ENCODE results near the gene TRIP12. TPM values are rescaled to one million over a fixed set of nuclear protein-coding genes. Genes with fewer than 3 reads are reported as not detected.

TRIP12 gene
- polyA plus RNA-seq, 1 donor from 2014 or later: 57.2 TPM

- TF ChIP-seq SMC3 (conservative IDR thresholded peaks at IDR 0.05; ENCODE audit: poor library complexity): no peak
- no peak for TF ChIP-seq EZH2 (IDR thresholded peaks at IDR 0.05; ENCODE audit: borderline replicate concordance, insufficient read depth, low read length, poor library complexity, severe bottlenecking)
- no peak for TF ChIP-seq REST (IDR thresholded peaks at IDR 0.05; ENCODE audit: borderline replicate concordance)
- no peak for TF ChIP-seq MXI1 (conservative IDR thresholded peaks at IDR 0.05; ENCODE audit: poor library complexity, severe bottlenecking)
- TF ChIP-seq EP300 (conservative IDR thresholded peaks at IDR 0.05; ENCODE audit: poor library complexity, severe bottlenecking): no peak
- no peak for TF ChIP-seq CTCF (IDR thresholded peaks at IDR 0.05; ENCODE audit: poor library complexity, severe bottlenecking)
- no peak for TF ChIP-seq POLR2AphosphoS5 (IDR thresholded peaks at IDR 0.05)
- no peak for TF ChIP-seq TAF1 (IDR thresholded peaks at IDR 0.05; ENCODE audit: low read depth)
- no peak overlapping the region for H2AFZ ChIP-seq (ENCODE audit: low read depth, low read length)
- no peak overlapping the region for H3K27ac ChIP-seq (ENCODE audit: low read length)
- no peak overlapping the region for H3K9ac ChIP-seq (ENCODE audit: low read length)
- H3F3A ChIP-seq (ENCODE audit: insufficient read depth, low read length, poor library complexity, severe bottlenecking): no peaks in the 10 kb centered on the region
- H3K36me3 ChIP-seq (ENCODE audit: insufficient read depth, low read length): no peaks in the 10 kb centered on the region
- H3K27me3 ChIP-seq (ENCODE audit: insufficient read depth, low read depth, low read length): no peaks in the 10 kb centered on the region
- H3K79me2 ChIP-seq (replicated peaks; ENCODE audit: insufficient read depth, low read length): peaks cover 64% of the 10 kb centered on the region
- no peaks in the 10 kb centered on the region for H3K9me2 ChIP-seq (ENCODE audit: insufficient read depth, low read length)
- H3K4me3 ChIP-seq (ENCODE audit: low read length): no peak overlapping the region
- H3K9me3 ChIP-seq (ENCODE audit: low read length): no peaks in the 10 kb centered on the region
- H4K20me1 ChIP-seq (ENCODE audit: insufficient read depth): no peaks in the 10 kb centered on the region
- no peak overlapping the region for H3K4me2 ChIP-seq (ENCODE audit: low read length)
These were observed 22.2 kb downstream of the TRIP12 start for GRCh38 chr2:229899604-229900003.

GRCh38 chr2:229896857-229897256 is 25.0 kb downstream of the TRIP12 start:
- Histone ChIP-seq H3K9me2 (ENCODE audit: insufficient read depth, low read length) (no peaks in the 10 kb centered on the region), H3K9me3 (ENCODE audit: low read length) (no peaks in the 10 kb centered on the region), H3K9ac (ENCODE audit: low read length) (no peak overlapping the region), H4K20me1 (ENCODE audit: insufficient read depth) (no peaks in the 10 kb centered on the region), H3K27me3 (ENCODE audit: insufficient read depth, low read depth, low read length) (no peaks in the 10 kb centered on the region), H3K79me2 (replicated peaks; ENCODE audit: insufficient read depth, low read length) (peaks cover 70% of the 10 kb centered on the region), H3F3A (ENCODE audit: insufficient read depth, low read length, poor library complexity, severe bottlenecking) (no peaks in the 10 kb centered on the region), H2AFZ (ENCODE audit: low read depth, low read length) (no peak overlapping the region), H3K4me2 (ENCODE audit: low read length) (no peak overlapping the region), H3K36me3 (ENCODE audit: insufficient read depth, low read length) (no peaks in the 10 kb centered on the region), H3K27ac (ENCODE audit: low read length) (no peak overlapping the region), H3K4me3 (ENCODE audit: low read length) (no peak overlapping the region)
- no peak for TF ChIP-seq MXI1 (conservative IDR thresholded peaks at IDR 0.05; ENCODE audit: poor library complexity, severe bottlenecking)
- no peak for TF ChIP-seq SMC3 (conservative IDR thresholded peaks at IDR 0.05; ENCODE audit: poor library complexity)

- Histone ChIP-seq H3K27me3 (ENCODE audit: insufficient read depth, low read depth, low read length) (no peaks in the 10 kb centered on the region), H4K20me1 (ENCODE audit: insufficient read depth) (no peaks in the 10 kb centered on the region), H3K9me2 (ENCODE audit: insufficient read depth, low read length) (no peaks in the 10 kb centered on the region), H3K36me3 (ENCODE audit: insufficient read depth, low read length) (no peaks in the 10 kb centered on the region), H3F3A (ENCODE audit: insufficient read depth, low read length, poor library complexity, severe bottlenecking) (no peaks in the 10 kb centered on the region), H3K4me2 (ENCODE audit: low read length) (no peak overlapping the region), H3K9ac (ENCODE audit: low read length) (no peak overlapping the region), H3K4me3 (ENCODE audit: low read length) (no peak overlapping the region), H3K79me2 (replicated peaks; ENCODE audit: insufficient read depth, low read length) (peaks cover 41% of the 10 kb centered on the region), H2AFZ (ENCODE audit: low read depth, low read length) (no peak overlapping the region), H3K27ac (ENCODE audit: low read length) (no peak overlapping the region), H3K9me3 (ENCODE audit: low read length) (no peaks in the 10 kb centered on the region)
- no peak for TF ChIP-seq SMC3 (conservative IDR thresholded peaks at IDR 0.05; ENCODE audit: poor library complexity)
- no peak for TF ChIP-seq EP300 (conservative IDR thresholded peaks at IDR 0.05; ENCODE audit: poor library complexity, severe bottlenecking)
- TF ChIP-seq RAD21 (conservative IDR thresholded peaks at IDR 0.05): no peak
- no peak for TF ChIP-seq MXI1 (conservative IDR thresholded peaks at IDR 0.05; ENCODE audit: poor library complexity, severe bottlenecking)
These were observed 32.8 kb downstream of the TRIP12 start for GRCh38 chr2:229889023-229889422.

Data from neural cell (in vitro differentiated cells).